HG03175 (cell line): ENCODE data around the gene ZC3H6.
"Not testable (repeated sequence)": the region's sequence is repeated elsewhere in the genome, so short reads cannot be mapped to it uniquely, and the experiment has no call there.

ENCODE experiments used
- ATAC-seq: cut with Tn5 transposase; IDR thresholded peaks from one replicate; pipeline ENCODE4 v1.9.1; 2021; ENCODE audit warnings: mild to moderate bottlenecking, moderate library complexity; ENCODE audit not compliant: unreplicated experiment

ZC3H6 gene

DNA sequence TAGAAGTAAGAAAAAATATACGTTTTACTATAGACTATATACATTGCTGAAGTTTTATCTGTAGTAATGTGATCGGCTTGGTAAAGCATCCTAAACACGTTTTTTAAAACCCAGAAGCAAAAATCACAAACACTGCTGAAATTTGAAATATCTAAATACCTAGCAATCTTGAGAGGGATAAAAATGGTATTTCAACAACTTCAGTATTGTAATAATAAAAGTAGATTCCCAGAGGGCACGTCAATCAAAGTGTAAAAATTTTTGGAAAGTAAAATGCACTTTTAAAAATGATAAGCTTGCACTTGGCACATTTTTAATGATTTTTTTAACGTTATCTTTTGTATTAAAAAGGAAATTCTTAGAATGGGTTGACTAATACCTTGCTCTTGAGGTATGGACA is 1.6 kb downstream of the ZC3H6 start:
- no peak for ATAC-seq

DNA sequence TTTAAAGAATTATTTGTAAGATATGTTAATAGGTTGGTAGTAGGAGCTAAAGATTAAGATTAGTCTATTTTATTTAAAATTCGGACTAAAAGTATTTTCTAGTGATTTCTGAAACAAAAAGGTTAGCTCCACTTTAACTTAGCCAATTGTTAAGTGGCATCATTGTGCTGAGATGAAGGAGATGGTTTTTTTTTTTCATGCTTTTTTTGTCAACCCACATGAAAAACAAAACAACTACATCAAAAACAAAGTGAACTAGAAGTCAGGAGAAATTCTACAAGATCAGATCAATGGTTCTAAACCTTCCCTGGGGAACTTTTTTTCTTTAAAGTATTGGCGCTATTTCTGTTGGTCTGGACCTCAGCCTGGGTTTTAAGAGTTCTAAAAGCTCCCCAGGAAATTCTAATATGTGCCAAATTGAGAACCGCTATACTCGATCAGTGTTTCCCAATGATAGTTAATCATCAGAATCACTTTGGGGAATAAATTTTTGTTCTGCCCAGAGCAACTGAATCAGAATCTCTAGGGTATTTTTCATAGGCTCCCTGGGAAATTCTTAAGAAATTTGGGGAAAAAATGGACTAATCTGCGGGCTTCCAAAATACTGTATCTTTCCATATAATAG is 2.3 kb downstream of the ZC3H6 start:
- ATAC-seq, result no peak

DNA sequence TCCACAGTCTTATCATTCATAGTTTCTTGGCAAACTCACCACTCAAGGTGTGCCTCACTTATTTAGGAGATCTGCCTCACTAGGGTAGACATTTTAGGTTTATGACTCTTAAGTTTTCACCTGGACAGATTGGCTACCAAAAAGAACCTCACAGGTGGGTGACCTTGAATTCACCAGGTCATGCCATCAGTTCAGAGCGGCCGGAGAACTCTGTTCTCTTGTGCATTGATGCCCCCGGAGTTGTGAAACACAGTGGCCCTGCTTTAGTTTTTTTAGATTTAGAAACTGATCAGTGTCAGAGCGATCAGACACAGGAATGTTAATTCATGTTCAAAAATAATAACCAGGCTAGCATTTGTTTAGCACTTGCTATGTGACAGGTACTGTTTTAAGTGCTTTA is 6.7 kb downstream of the ZC3H6 start:
- ATAC-seq, result not testable (repeated sequence)

DNA sequence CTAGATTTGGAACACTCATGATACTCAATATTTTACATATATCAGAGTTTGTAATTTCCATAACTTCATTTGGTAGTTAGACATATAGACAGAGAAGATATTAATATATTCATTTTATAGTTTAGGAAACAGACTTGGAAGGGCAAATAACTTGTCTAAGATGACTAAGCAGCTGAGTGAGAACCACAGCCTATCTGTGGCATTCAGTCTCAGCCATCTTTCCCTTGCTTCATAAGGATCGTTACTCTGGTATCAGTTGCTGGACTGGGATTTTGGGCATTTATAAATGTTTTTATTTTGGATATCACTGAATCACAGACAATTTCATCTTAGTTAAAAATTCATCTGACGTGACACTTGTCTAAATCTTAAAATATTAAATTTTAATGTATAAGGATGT is 8.1 kb downstream of the ZC3H6 start:
- ATAC-seq, result not testable (repeated sequence)

DNA sequence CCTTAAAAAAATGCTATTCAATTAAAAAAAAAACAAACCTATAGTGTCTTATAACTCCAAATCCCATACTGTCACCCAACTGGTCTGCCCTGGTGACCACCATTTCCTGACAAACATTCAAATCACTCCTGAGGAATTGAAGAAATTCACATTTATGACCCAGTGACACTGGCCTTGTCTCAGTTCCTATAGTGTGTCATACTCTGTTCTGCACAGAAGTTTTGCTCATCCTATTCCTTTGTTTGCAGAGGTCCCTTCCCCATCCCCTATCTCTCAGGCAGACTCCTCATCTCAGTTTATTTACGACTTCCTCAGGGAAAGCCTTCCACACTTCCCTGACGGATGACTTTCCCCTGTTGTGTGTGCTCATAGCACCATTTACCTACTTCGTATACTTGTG is 14.7 kb downstream of the ZC3H6 start:
- no peak for ATAC-seq

DNA sequence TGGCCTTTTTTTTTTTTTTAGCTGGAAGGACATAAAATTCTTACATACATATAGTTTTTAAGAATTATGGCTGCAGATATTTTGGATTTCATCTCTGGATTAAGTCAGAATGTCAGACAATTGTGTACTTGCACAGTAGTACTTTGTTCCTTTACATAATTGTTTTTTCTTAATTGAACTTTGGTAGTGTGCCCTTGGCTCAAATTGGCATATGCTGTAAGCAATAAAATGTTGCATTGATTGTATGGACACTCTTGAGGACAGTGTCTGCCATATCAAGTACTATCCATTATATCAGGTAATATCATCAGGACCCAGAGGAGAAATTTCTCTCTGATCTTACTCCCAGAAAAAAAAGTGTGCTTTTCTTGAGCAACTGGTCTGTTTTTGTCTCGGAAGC is 15.3 kb downstream of the ZC3H6 start:
- no peak for ATAC-seq

DNA sequence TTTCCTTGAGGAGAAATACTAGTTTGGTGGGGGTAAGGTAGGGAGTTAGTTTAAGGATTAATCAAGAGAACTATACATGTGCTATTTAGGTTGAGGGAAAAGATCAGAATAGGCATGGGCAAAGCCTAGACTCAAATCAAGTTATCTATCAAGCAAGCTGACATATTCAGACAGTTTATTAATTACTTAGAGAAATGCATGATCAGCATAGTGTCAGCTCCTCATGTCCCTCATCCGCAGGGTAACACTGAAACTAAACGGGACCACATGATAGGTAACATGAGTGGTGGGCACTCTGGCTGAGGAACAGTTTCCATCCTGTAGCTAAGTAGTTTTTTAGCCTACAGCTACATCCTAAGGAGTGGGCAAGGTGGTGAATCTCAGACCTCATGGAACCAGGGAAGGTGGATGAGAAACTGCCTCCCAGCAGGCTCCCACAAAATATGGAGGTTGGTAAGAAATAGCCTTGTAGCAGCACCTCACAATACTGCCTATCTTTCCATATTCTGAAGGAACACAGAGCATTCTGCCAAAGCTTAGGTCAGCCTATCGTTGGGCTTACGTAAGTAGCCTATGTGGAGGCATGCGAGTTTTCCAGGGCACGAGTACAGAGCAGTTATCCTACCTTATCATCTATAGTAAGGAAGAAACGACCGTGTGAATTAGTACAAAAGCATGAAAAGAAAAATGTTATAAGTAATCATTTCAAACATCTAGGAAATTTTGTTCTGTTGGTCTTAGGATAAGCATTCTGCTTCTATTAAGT is 18.4 kb downstream of the ZC3H6 start:
- ATAC-seq, result no peak

DNA sequence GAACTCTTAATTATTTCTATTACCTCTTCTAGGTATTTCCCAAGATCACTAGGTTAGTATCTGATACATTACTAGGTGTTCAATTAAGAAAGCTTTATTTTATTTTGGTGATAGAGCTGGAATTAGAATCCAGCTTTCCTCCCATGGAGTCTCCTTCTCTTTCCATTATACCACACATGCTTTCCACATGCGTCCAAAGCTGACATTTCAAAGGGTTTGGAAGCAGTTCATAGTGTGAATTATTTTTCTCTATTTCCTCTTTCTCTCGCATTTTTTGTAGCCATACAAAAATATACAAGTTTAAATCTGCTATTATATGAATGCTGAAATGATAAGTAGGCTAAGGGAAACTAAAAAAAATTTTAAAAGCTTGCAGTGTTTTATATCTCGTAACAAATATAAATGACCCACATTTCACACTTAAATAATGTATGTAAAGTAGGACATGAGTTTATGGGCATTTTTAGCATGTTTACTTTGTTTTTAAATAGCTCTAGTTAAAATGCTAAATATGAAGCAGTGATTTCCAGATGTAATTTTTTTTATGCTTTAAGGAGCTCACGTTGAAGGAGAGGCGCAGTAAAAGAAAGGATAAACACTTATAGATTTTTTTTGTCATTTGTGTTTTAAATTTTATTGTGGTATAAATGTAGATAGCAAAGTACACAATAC is 20.1 kb downstream of the ZC3H6 start:
- ATAC-seq, result no peak

DNA sequence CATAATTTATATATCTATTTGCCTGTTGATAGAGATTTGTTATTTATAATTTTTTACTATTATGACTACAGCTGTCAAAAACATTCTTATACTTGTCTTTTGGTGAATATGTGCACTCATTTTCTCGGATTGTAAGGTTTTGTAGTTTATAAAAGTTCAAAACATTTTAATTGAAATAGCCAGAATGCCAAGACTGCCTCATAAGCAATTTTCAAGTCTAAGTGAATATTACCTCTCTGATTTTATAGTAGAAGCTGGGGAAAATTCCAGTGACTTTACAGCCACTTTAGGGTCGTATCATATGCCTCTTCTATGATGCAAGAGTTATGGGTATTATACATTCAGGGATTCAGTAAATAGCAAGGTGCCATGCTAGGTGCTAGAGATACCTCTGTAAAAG is 21.0 kb downstream of the ZC3H6 start:
- no peak for ATAC-seq

DNA sequence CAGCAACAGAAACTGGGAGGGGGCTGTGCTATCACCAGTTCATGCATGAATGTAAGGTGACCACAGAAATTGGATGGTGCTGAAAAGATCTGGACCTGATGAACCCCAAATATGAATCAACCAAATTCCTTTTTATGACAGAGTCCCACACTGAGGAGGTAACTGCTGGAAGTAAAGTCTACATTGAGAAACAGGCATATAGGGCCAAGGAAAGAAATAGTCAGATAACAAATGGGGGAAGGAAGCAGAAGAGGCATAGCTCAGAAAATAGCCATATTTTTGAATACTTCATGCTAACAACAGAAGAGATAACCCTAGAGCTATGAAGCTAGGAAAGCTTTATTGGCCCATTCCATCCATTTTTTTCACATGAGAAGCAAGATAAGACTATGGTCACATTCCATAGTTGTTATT is 25.8 kb downstream of the ZC3H6 start:
- no peak for ATAC-seq

DNA sequence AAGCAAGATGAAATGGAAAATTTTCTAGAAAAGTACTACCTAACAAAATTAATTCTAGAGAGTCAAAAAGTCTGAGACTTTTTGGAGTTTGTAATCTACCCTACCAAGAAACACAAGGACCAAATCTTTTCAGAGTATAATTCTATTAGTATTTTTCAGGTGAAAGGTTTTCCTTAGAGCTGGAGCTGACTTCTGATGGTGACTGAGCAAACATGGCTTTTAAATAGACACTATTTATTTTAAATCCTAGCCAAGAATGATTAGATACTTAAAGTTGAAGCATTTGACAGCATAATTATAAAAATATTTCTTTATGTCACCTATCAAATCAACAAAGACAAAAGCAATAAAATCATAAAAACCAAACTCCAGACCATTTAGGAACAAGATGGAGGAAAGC is 26.6 kb downstream of the ZC3H6 start:
- no peak for ATAC-seq

DNA sequence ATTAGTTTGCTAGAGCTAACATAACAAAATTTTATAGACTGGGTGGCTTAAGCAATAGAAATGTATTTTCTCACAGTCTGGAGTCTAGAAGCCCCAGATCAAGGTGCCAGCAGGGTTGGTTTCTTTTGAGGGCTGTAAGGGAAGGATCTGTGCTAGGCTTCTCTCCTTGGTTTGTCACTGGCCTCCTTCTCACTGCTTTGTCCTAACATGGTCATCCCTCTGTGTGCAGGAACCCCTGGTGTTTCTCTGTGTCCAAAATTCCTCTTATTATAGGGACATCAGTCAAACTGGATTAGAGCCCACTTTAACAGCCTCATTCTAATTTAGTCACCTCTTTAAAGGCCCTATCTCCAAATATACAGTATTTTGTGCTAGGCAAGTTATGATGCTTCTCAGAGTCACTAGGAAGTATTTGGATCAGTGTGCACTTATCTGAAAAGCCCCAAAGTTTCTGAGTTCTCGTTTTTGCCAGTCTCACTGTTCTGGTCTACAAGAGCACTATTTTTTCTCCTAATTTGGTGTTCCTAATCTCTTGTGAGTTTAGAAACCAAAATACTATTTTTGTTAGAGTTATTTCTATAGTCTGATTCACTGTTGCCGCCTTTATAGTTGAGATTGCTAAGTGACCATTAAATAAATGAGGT is 29.0 kb downstream of the ZC3H6 start:
- no peak for ATAC-seq

DNA sequence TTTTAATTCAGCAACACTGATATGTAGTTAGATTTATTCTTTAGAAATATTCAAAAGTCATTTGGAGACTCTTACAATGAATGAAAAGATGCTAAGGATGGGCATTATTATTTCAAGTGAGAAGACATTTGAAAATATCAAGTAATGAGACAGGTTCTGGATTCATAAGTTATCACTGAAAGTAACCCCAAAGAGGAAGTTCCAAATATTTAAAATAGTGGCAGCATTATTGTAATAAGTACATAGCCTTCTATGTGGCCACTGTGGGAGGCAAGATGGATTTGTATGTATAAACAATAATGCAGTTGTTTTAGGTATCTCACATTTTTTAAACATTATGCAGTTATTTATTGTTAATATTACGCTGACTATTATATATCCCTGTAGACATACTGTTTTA is 29.7 kb downstream of the ZC3H6 start:
- no peak for ATAC-seq

DNA sequence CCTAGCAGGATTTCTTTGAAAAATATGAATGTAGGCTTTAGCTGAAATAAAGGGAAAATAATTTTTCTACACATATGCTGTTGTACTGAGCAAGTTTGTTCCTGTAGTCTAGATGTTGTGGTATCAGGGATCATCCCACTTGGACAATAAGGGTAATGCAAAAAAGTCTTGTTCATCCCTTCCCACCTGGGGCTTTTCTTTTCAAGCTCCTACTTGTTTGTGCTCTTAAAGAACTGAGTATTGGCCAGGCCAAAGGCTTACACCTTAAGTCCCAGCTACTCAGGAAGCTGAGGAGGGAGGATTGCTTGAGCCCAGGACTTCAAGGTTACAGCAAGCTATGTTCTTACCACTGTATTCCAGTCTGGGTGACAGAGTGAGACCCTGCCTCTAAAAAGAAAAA is 35.5 kb downstream of the ZC3H6 start:
- ATAC-seq, result no peak

DNA sequence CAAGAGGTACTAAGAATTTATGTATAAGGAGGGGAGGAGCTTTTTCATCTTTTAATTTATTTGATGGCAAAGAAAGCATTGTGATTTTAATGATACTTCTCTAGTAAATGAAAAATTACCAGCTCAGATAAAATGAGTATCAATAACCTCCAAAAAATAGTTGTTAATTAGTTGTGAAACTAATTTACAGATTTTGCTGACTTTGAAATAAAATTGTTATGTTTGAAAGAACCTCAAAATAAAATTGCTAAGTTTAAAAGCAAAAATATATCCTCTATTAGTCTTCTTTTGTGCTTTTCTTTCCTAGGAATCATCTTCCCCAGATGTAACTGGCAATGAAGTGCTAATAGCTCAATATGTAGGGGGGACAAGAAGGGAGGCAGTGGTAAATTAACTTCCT is 36.5 kb downstream of the ZC3H6 start:
- no peak for ATAC-seq

DNA sequence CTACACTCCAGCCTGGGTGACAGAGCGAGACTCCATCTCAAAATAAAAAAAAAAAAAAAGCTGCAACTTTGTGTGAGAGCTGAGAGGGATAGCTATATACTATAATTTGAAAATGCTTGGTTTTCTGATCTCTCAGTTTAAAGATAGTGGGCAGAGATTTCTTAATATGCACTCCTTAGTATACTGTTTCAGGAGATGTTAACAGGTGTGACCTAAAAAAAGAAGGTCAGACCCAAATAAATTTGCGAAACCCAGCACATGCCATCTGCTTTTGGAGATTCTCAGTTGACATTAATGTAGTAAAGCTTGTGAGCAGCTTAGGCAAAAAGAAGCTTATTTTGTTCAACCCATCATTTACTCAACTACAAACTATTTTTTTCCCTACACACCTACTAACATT is 37.4 kb downstream of the ZC3H6 start:
- ATAC-seq, result no peak

DNA sequence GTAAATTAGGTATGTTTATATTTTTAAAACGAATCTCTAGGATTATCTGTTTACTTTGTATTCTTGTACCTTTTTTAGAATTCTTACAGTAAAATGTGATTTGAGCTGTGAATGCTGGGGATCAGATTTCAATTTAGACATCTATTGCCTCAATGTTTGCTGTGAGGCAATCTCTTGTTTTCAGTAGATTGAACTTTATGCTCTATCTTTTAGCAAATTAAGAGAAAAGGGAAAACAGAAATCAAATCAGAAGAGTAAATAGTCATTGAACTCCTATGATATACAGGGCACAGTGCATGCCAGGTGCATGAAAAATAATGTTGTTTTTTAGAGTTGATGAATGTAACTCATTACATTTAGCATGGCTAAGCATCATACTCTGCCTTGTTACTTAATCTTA is 39.5 kb downstream of the ZC3H6 start:
- ATAC-seq, result no peak

DNA sequence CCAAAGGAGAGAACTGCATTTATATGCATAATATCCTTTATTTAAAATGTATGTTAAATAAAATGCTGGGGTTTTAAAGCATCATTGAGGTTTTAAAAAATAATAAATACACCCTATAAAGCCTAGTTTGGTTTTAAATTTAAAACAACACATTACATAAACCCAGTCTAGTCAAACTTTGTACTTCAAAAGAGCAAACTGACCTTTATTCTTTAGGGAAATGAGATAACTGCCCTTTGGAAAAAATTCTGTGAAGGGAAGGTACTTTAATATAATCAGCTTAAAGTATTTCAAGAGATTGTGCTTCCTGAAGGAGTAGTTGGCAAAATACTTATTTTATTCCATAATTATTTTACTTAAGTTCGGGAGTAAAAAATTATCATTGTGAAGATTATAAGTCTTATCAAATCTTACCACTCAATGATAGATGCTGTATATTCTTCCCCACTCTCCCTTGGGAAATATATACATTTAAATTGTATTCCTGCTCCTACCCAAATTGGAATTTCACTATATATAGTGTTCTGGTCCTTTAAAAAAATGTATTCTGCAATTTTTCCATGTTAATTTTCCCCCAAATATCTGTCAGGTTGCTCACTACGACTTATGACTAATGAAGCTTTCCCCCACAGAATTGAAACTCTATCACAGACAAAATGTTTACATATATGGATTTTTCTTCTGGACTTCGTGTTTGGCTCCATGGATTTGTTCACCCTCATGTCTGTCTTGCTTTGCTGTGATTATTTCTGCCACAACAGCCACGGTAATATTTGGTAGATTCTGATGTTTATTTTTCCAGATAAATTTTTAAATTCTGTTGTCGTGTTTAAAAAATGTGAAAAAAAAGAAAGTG is 42.1 kb downstream of the ZC3H6 start:
- no peak for ATAC-seq

DNA sequence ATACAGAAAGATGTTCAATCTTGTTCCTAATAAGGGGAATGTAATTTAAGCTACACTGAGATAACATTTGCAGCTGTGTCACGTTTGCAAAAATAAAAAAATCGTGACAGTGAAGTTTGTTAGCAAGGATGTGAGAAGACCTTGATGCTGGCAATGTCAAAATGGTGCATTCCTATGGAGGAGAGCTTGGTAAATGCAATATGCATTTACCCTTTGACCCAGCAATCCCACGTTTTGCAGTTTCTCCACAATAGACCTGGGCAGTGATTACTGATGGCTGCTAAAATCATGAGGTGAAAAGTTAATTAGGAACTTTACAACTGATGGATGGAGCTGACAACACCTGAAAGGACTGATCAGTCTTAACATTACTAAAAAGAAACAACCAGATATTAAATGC is 43.1 kb downstream of the ZC3H6 start:
- ATAC-seq, result no peak

DNA sequence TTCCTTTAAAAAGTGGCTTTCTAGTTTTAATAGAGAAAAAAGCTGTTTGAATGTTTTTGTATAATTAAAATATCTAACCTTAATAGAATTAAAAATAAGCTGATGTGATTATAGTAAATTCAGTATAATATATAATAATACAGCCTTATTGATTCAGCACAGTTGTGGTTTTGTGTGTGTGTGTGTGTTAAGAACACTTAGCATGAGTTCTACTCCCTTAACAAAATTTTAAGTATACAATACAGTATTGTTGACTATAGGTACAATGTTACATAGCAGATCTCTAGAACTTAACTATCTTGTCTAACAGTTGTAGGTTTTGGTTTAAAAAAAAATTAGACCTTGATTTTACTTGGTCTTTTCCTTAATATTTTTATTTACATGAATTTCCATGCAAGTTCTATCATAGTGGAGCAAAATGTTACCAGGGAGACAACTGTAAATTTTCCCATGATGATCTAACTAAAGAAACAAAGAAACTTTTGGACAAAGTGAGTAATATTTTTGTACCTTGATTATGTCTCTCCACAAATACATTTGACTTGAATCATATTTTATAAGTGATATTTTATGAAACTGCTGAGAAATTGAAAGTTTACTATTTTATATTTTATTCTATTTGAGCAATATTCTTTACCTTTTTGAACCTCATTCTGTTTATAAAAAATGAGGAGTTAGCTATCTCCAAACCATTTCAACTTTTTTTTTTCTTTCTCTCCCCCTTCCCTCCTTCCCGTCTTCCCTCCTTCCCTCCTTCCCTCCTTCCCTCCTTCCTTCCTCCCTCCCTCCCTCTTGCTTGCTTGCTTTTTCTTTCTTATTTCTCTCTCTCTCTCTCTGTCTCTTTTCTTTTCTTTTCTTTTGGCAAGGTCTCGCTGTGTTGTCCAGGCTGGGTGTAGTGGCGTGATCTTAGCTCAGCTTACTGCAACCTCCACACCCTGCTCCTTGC is 46.3 kb downstream of the ZC3H6 start:
- no peak for ATAC-seq
